CD4-positive, CD25-positive, alpha-beta regulatory T cell (primary cell): Measurements from ENCODE around the gene PACSIN1. TPM values are rescaled to one million over a fixed set of nuclear protein-coding genes. Genes with fewer than 3 reads are reported as not detected.

Source experiments
- ATAC-seq, 2 donors: fragments of 150-1000 bp; cut with Tn5 transposase; one replicate each; pipeline ENCODE4 v1.10.0; 2021; ENCODE audit warnings: low read depth in 2 of 2, moderate number of reproducible peaks in 2 of 2, moderate library complexity in 1 of 2
- DNase-seq, 3 donors: peaks; one replicate each; pipeline versions ENCODE4 v3.0.0 to v3.0.0-alpha.2; 2012 to 2022; ENCODE audit warnings: mixed read lengths in 1 of 3
- H3K27ac ChIP-seq: one replicate; pipeline ENCODE4 v1.7.0; 2013; ENCODE audit warnings: mild to moderate bottlenecking, low read length; ENCODE audit not compliant: insufficient read depth, poor library complexity, severe bottlenecking
- H3K27me3 ChIP-seq: one replicate; pipeline ENCODE4 v1.7.0; 2013; ENCODE audit warnings: low read length; ENCODE audit not compliant: control insufficient read depth, insufficient read depth
- H3K36me3 ChIP-seq: one replicate; pipeline ENCODE4 v1.7.0; 2013; ENCODE audit warnings: mild to moderate bottlenecking, low read length, moderate library complexity; ENCODE audit not compliant: control insufficient read depth, insufficient read depth
- H3K4me1 ChIP-seq: 2 replicates; pipeline ENCODE4 v1.7.0; 2013; ENCODE audit warnings: mild to moderate bottlenecking, low read length; ENCODE audit not compliant: insufficient read depth, control insufficient read depth, poor library complexity, severe bottlenecking
- H3K4me3 ChIP-seq: one replicate; pipeline ENCODE4 v1.7.0; 2013; ENCODE audit warnings: low read depth, mild to moderate bottlenecking, low read length, moderate library complexity
- H3K9me3 ChIP-seq, 2 experiments: 1 replicate in 1 of 2; 2 replicates in 1 of 2; pipeline ENCODE4 v1.7.0; 2013; ENCODE audit warnings: low read length in 2 of 2, mild to moderate bottlenecking in 1 of 2, moderate library complexity in 1 of 2; ENCODE audit not compliant: control insufficient read depth in 2 of 2
- H3K27ac Mint-ChIP-seq, 3 donors: one replicate each; pipeline ENCODE4 v1.8.0; 2020 to 2022; ENCODE audit warnings: mild to moderate bottlenecking in 3 of 3, mixed read lengths in 3 of 3, moderate library complexity in 2 of 3
- H3K27me3 Mint-ChIP-seq: one replicate; pipeline ENCODE4 v1.8.0; 2022; ENCODE audit warnings: mild to moderate bottlenecking, mixed read lengths
- H3K36me3 Mint-ChIP-seq: one replicate; pipeline ENCODE4 v1.8.0; 2020; ENCODE audit warnings: mixed read lengths
- H3K4me1 Mint-ChIP-seq, 4 donors: one replicate each; pipeline ENCODE4 v1.8.0; 2020 to 2022; ENCODE audit warnings: mixed read lengths in 4 of 4, mild to moderate bottlenecking in 1 of 4
- H3K4me3 Mint-ChIP-seq, 4 donors: one replicate each; pipeline ENCODE4 v1.8.0; 2020 to 2022; ENCODE audit warnings: mild to moderate bottlenecking in 4 of 4, mixed read lengths in 4 of 4, moderate library complexity in 3 of 4
- H3K9me3 Mint-ChIP-seq, 7 donors: one replicate each; pipeline ENCODE4 v1.8.0; 2020 to 2022; ENCODE audit warnings: mixed read lengths in 7 of 7, mild to moderate bottlenecking in 3 of 7, moderate library complexity in 2 of 7
- polyA plus RNA-seq, 4 donors: library from polyadenylated mRNA; unstranded; fragments of 300-500 nt; fragmentation: Illumina TruSeq; gene quantifications; one replicate each; pipeline ENCODE4 v1.2.3, GENCODE V29; 2021
- total RNA-seq: library from RNA; stranded (reverse); gene quantifications from one replicate; pipeline ENCODE4 v1.2.3, GENCODE V29; 2022

Gene PACSIN1
- total and polyA plus RNA-seq, 5 donors from 2014 or later = 0.14 to 1.7 (median 0.38) TPM

DNA sequence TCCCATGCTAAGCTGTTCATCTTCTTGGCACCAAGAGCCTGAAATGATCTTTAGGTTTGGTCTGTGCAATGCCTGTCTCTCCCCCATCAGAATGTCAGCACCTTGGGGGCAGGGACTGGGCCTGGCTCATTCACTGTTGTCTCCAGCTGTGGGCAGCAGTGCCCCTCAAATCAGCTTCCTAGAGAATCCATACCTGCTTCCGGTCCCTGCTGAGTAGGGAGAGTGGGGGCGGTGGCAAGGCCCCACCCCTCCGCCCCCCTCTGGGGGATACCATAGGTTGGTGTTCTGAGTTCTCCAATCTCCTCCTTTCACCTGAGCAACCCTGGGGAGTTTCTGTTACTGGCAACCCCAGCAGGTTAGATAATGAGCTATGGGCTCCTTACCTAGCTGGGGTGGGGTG is 109.5 kb downstream of the PACSIN1 start:
- H3K4me3 ChIP-seq = no peak overlapping the region
- no peaks in the 10 kb centered on the region for H3K36me3 Mint-ChIP-seq
- no peaks in the 10 kb centered on the region for H3K4me1 Mint-ChIP-seq
- no peaks in the 10 kb centered on the region for H3K9me3 Mint-ChIP-seq
- H3K27me3 Mint-ChIP-seq = no peaks in the 10 kb centered on the region
- ATAC-seq (no peak), DNase-seq (no peak)
- H3K4me3 Mint-ChIP-seq = no peak overlapping the region
- no peaks in the 10 kb centered on the region for H3K4me1 ChIP-seq
- H3K9me3 ChIP-seq = no peaks in the 10 kb centered on the region
- H3K27ac Mint-ChIP-seq = no peak overlapping the region
- no peak overlapping the region for H3K27ac ChIP-seq
- no peaks in the 10 kb centered on the region for H3K27me3 ChIP-seq
- H3K36me3 ChIP-seq = no peaks in the 10 kb centered on the region

DNA sequence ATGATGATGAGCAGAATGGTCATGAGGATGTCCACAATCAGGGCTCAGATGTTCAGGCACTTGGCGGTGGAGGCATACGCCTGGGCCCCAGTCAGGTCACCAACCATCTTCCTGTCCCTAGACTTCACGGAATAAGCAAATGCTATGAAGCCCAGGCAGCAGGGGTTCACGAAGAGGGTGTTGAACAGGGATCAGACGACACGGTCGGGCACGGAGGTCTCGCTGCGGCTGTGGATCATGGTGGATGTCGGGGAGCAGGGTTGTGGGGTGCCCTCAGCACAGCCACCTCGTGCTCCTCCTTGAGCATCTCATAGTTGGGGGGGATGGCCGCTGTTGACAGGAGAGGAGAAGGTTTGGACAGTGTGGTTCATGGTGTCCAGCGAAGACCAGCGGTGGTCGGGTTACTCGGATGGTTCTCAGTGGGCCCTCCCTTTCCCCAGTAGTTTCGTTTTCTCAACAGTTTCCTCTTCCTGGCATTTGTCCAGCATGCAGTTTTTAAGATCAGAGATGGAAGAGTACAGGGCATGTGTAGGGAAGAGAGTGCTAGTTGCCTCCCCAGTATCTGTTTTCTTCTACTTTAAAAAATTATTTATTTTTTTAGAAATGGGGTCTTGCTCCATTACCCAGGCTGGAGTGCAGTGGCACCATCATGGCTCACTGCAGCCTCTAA is 110.5 kb downstream of the PACSIN1 start:
- Histone ChIP-seq H3K9me3 (no peaks in the 10 kb centered on the region), H3K4me1 (no peaks in the 10 kb centered on the region), H3K36me3 (no peaks in the 10 kb centered on the region), H3K4me3 (no peak overlapping the region), H3K27me3 (no peaks in the 10 kb centered on the region), H3K27ac (no peak overlapping the region)
- H3K36me3 Mint-ChIP-seq = no peaks in the 10 kb centered on the region
- DNase-seq = no peak
- no peaks in the 10 kb centered on the region for H3K4me1 Mint-ChIP-seq
- peak overlapping the region in 1 of 3 donors; percentile 12 for H3K27ac Mint-ChIP-seq
- no peak for ATAC-seq
- no peaks in the 10 kb centered on the region for H3K9me3 Mint-ChIP-seq
- H3K27me3 Mint-ChIP-seq = no peaks in the 10 kb centered on the region
- no peak overlapping the region for H3K4me3 Mint-ChIP-seq

DNA sequence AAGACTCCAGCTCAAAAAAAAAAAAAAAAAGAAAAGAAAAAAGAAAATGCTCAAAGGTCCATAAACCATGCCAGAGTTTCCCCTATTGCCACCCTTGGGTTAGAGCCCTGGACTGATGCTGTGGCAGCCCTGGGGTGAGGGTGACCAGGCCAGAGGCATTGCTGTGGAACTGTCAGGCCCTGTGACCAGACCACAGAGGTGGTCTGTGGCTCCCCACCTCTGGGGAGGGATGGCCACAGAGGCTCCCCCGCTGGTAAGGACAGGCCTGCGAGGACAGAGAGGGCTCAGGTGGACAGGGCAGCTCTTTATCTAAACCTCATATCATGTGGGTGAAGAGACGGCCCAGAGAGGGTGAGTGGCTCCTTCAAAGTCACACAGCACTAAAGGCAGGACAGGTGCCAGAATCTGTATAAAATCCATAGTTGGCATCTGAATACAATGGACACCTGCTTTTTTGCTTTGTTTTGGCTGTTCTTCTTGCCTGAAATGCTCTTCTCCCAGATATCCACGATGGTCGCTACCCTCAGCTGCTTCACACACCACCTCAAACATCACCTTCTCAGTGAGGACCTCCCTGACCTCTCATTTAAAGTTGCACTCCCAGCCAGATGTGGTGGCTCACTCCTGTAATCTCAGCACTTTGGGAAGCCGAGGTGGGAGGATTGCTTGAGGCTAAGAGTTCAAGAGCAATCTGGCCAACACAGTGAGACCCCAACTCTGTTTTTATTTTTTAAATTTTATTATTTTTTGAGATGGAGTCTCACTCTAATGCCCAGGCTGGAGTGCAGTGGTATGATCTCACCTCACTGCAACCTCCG is 112.8 kb downstream of the PACSIN1 start:
- H3K4me3 ChIP-seq = no peak overlapping the region
- H3K36me3 ChIP-seq = peaks cover 2% of the 10 kb centered on the region
- no peaks in the 10 kb centered on the region for H3K36me3 Mint-ChIP-seq
- no peak overlapping the region for H3K4me3 Mint-ChIP-seq
- no peaks in the 10 kb centered on the region for H3K27me3 Mint-ChIP-seq
- H3K4me1 ChIP-seq = no peaks in the 10 kb centered on the region
- H3K9me3 ChIP-seq = no peaks in the 10 kb centered on the region
- no peak for ATAC-seq
- H3K9me3 Mint-ChIP-seq = no peaks in the 10 kb centered on the region
- DNase-seq = no peak
- H3K27ac Mint-ChIP-seq = no peak overlapping the region
- H3K4me1 Mint-ChIP-seq = no peaks in the 10 kb centered on the region
- H3K27me3 ChIP-seq = no peaks in the 10 kb centered on the region
- H3K27ac ChIP-seq = no peak overlapping the region

DNA sequence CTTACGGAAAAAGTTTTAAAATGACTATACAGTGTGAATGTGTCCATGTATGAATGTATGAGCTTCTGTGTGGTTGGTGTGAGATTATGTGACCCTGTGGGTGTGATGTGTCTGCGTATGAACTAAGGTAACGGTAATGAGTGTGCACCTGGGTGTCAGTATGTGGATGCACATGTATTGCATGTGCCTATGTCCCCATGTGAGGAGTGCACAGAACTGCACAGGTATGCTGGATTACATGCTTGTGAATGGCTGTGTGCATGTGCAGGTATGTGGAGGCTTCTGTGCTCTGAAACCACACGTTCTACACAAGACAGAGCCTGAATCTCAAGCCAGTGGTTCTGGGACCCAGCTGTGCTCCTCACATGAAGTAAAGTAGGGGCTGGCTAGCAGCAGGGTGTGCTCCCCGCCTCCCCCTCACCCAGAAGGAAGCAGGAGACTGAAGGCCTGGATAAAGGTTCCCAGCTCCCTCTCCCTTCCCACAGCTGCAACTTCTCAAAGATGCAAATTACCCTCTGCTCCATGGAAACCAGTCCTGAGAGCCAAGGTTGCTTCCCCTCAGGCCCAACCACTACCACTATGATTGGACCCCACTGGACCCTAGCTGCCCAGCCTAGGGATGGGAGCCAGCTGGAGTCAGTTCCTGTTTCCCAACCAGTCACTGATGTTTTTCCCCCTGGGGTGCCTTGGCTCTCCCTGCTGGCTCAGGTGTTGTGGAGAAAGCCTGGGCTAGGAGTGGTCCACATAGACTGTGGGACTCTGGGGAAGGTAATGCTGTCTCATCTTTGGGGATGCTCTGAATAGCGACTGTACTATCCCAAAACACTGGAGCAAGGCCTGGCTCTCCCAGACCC is 115.1 kb downstream of the PACSIN1 start:
- Mint-ChIP-seq H3K4me1 (peaks cover 0 to 5% (median 0%) of the 10 kb centered on the region in 4 donors), H3K27me3 (no peaks in the 10 kb centered on the region), H3K36me3 (no peaks in the 10 kb centered on the region), H3K9me3 (no peaks in the 10 kb centered on the region), H3K27ac (peak overlapping the region in 1 of 3 donors; percentile 55), H3K4me3 (no peak overlapping the region)
- no peaks in the 10 kb centered on the region for H3K9me3 ChIP-seq
- ATAC-seq = no peak
- H3K36me3 ChIP-seq = peaks cover 3% of the 10 kb centered on the region
- no peak overlapping the region for H3K4me3 ChIP-seq
- H3K27me3 ChIP-seq = no peaks in the 10 kb centered on the region
- no peak overlapping the region for H3K27ac ChIP-seq
- no peaks in the 10 kb centered on the region for H3K4me1 ChIP-seq
- DNase-seq = no peak

DNA sequence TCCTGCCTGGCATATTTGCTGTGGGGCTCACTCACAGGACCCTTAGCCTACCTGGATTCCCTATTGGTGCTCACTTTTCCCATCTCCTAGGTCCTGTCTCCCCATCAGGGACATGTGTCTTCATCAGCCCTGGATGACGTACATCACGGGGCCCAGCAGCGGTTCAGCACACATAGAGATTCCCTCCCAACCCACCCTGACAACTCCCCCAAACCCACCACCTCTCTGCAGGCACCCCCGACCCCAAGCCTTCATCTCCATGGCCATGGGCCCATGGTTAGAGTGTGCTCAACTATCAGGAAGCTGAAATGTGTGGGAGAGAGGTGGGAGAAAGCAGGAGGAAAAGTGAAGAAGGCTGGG is 115.7 kb downstream of the PACSIN1 start:
- Histone ChIP-seq H3K4me3 (no peak overlapping the region), H3K27me3 (no peaks in the 10 kb centered on the region), H3K27ac (no peak overlapping the region), H3K9me3 (no peaks in the 10 kb centered on the region), H3K4me1 (no peaks in the 10 kb centered on the region), H3K36me3 (peaks cover 4% of the 10 kb centered on the region)
- Mint-ChIP-seq H3K4me1 (peaks cover 0 to 5% (median 0%) of the 10 kb centered on the region in 4 donors), H3K9me3 (no peaks in the 10 kb centered on the region), H3K27ac (no peak overlapping the region), H3K27me3 (no peaks in the 10 kb centered on the region), H3K4me3 (no peak overlapping the region), H3K36me3 (no peaks in the 10 kb centered on the region)
- DNase-seq = no peak
- ATAC-seq = no peak

DNA sequence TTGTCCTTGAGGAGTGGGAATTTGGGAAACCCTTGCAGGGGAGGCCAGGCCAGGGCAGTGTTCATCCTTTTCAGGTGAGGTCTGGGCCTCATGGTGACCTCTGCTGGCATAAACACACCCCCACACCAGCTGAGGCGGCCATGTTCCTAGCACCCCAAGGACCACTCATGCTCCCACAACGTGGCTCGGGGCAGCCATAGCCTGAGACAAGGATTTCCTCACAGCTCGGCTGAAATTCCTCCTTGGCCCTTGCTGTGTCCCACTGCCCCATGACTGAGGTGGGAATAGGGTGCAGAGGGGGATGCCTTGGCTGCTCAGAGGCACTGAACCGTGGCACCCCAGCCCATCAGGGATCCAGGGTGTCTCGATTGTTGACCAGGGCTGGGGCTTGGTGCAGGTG is 117.6 kb downstream of the PACSIN1 start:
- no peaks in the 10 kb centered on the region for H3K27me3 ChIP-seq
- Mint-ChIP-seq H3K27ac (peak overlapping the region in 1 of 3 donors; percentile 69), H3K36me3 (no peaks in the 10 kb centered on the region), H3K9me3 (no peaks in the 10 kb centered on the region), H3K4me1 (peaks cover 0 to 5% (median 2%) of the 10 kb centered on the region in 4 donors), H3K27me3 (no peaks in the 10 kb centered on the region), H3K4me3 (no peak overlapping the region)
- no peak overlapping the region for H3K27ac ChIP-seq
- no peaks in the 10 kb centered on the region for H3K4me1 ChIP-seq
- ATAC-seq (no peak), DNase-seq (no peak)
- no peaks in the 10 kb centered on the region for H3K9me3 ChIP-seq
- H3K36me3 ChIP-seq = peaks cover 20% of the 10 kb centered on the region
- H3K4me3 ChIP-seq = no peak overlapping the region

DNA sequence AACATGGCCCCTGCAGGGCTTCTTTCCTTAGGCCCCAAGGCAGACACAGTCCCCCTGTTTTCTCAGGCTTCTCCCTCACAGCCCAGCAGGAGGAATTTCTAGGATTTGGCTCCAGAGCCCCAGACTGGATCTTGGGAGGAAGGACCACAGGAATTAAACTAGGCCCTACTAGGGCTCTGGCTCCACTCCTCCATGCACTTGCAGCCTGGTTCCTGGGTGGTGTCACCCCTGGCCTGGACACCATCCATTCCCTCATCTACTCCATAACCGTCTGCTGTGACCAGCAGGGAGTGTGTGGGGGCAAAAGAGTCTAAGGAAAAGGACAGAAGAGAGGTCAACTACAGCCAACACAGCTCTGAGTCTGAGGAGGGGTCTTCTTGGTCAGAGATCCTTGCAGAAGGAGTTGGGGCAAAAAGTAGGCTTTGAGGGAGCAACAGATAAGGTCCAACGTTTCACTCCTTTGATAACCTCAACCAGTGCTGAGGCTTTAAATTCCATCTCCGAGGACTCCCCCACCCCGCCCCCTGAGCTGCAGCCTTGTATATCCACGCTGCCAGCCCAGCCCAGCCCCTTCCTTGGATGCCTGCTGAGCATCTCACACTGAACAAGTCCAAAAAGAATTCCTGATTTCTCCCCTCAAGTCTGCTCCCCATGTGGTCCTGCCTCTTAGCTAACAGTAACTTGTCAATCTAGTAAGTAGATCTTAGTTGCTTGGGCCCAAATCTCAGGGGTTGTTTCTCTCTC is 118.2 kb downstream of the PACSIN1 start:
- H3K4me1 Mint-ChIP-seq = peaks cover 0 to 5% (median 2%) of the 10 kb centered on the region in 4 donors
- DNase-seq (no peak), ATAC-seq (no peak)
- H3K9me3 ChIP-seq = no peaks in the 10 kb centered on the region
- H3K4me3 ChIP-seq = no peak overlapping the region
- H3K27me3 ChIP-seq = no peaks in the 10 kb centered on the region
- H3K27me3 Mint-ChIP-seq = no peaks in the 10 kb centered on the region
- no peaks in the 10 kb centered on the region for H3K4me1 ChIP-seq
- peaks cover 26% of the 10 kb centered on the region for H3K36me3 ChIP-seq
- no peaks in the 10 kb centered on the region for H3K36me3 Mint-ChIP-seq
- H3K9me3 Mint-ChIP-seq = no peaks in the 10 kb centered on the region
- no peak overlapping the region for H3K4me3 Mint-ChIP-seq
- no peak overlapping the region for H3K27ac ChIP-seq
- peak overlapping the region; percentile 15 to 64 (median 61) for H3K27ac Mint-ChIP-seq
